Heart right ventricle (tissue), 16 donors: ENCODE results near the gene ARRDC4. TPM values are rescaled to one million over a fixed set of nuclear protein-coding genes. Genes with fewer than 3 reads are reported as not detected.

Source experiments
- ATAC-seq, 8 donors: fragments of 200-7000 bp; cut with Tn5 transposase; one replicate each; pipeline ENCODE4 v1.9.1; 2020; ENCODE audit warnings: mild to moderate bottlenecking in 8 of 8, moderate library complexity in 8 of 8, moderate number of reproducible peaks in 1 of 8
- DNase-seq, 2 donors: peaks; one replicate each; pipeline ENCODE4 v3.0.0-alpha.2; 2020
- H3K27ac ChIP-seq, 10 donors: fragments of 200-600 bp; sonication (generic) in 2 of 10; one replicate each; pipeline versions ENCODE4 v1.5.0 to v1.8.0; 2020 to 2022; ENCODE audit warnings: mild to moderate bottlenecking in 3 of 10
- H3K27me3 ChIP-seq, 7 donors: fragments of 200-600 bp; one replicate each; pipeline ENCODE4 v1.8.0; 2021 to 2022; ENCODE audit warnings: mild to moderate bottlenecking in 2 of 7
- H3K36me3 ChIP-seq, 9 donors: fragments of 200-600 bp; sonication (generic) in 1 of 9; one replicate each; pipeline versions ENCODE4 v1.5.0 to v1.8.0; 2020 to 2022; ENCODE audit warnings: mild to moderate bottlenecking in 2 of 9
- H3K4me1 ChIP-seq, 9 donors: fragments of 200-600 bp; sonication (generic) in 1 of 9; one replicate each; pipeline versions ENCODE4 v1.5.0 to v1.8.0; 2020 to 2022; ENCODE audit warnings: mild to moderate bottlenecking in 4 of 9
- H3K4me3 ChIP-seq, 10 donors: fragments of 200-600 bp; sonication (generic) in 2 of 10; one replicate each; pipeline versions ENCODE4 v1.5.0 to v1.8.0; 2020 to 2022; ENCODE audit warnings: mild to moderate bottlenecking in 7 of 10, moderate library complexity in 2 of 10
- H3K9me3 ChIP-seq, 11 donors: fragments of 200-600 bp in 10 of 11; sonication (generic) in 2 of 11; one replicate each; pipeline versions ENCODE4 v1.5.0 to v1.8.0; 2013 to 2022; ENCODE audit warnings: mild to moderate bottlenecking in 2 of 11, control low read depth in 1 of 11, moderate library complexity in 1 of 11
- CTCF ChIP-seq, 9 donors: fragments of 200-600 bp; sonication (generic) in 2 of 9; IDR thresholded peaks; one replicate each; pipeline versions ENCODE4 v1.5.0 to v1.8.0; 2021 to 2022; ENCODE audit warnings: antibody characterized with exemption in 9 of 9, mild to moderate bottlenecking in 5 of 9, moderate library complexity in 1 of 9
- WGBS, 2 donors: extraction: QIAGEN DNeasy Blood & Tissue Kit; methylation state at CpG; one replicate each; pipeline ENCODE4 v1.1.7; 2013; ENCODE audit warnings: inconsistent platforms in 1 of 2; 5-methylcytosine and 5-hydroxymethylcytosine counted together
- intact Hi-C, 10 donors: fragments of 100-400 bp; cut with DNase I; formaldehyde crosslinking; loops; one replicate each; pipeline versions ENCODE4 v1.11.1 to v1.14.2; 2022
- polyA plus RNA-seq, 2 donors: library from polyadenylated mRNA; stranded (reverse); fragments of 200-250 nt; gene quantifications; one replicate each; pipeline ENCODE4 v1.2.3, GENCODE V29; 2013
- total RNA-seq, 10 donors: library from RNA; stranded (reverse); fragmentation: NEBNext Ultra II Directional in 3 of 10; extraction: Animal tissue kit (Norgen Biotek cat#: 25700) in 3 of 10; gene quantifications; one replicate each; pipeline versions ENCODE4 v1.2.1 to v1.2.4, GENCODE V29; 2021 to 2023
- donor health status: Arrhythmogenic right ventricular cardiomyopathy.
- donor health status: ischemic (EF 13 %, LVEDD 7.1; RV severe dilation, severe dysfunction).
- donor health status: healthy with polysubstance abuse.
- donor health status: DM: no; HTN: yes; CAD: no.
- donor health status: DM: no; HTN: no; CAD: no.
- donor health status: ischemic (EF 25% LVEDD 6.9; RV normal size, moderate dysfunction).
- donor health status: ischemic (EF 25% LVEDD 5.7; RV mildly dilated, moderate dysfunction).
- donor health status: healthy.
- donor health status: DM: yes; HTN: yes; CAD: no.
- donor health status: Ischemic cardiomyopathy.
- donor health status: ischemic (EF 35%, LVEDD 5.7; RV mildly dilated, moderate dysfunction).
- donor health status: nonischemic (EF 11% LVEDD 7.7; RV severe dilation, severe dysfunction).
- donor health status: DM: yes; HTN: yes; CAD: no.
- donor health status: PGD.
- donor health status: ischemic (EF 29% LVEDD 5.4; RV normal size, mild dysfunction).
- donor health status: nonischemic (EF 23%, LVEDD 6.1; RV moderate dilation, normal function).

Gene ARRDC4
- total and polyA plus RNA-seq, 12 donors = 8.2 to 26.4 (median 14.5) TPM

- no peak overlapping the region for H3K4me3 ChIP-seq
- WGBS, 2 donors = 86 to 91% methylated on average over 4 of the region's 4 CpGs
- DNase-seq (no peak), ATAC-seq (no peak)
- peaks cover 0 to 35% (median 16%) of the 10 kb centered on the region in 11 donors for H3K9me3 ChIP-seq
- no peak for TF ChIP-seq CTCF (IDR thresholded peaks at IDR 0.05)
- intact Hi-C loops = loop anchor here in 1 of 10 donors (10.0 kb wide), 1 partner anchor 63 kb away; no protein-coding TSS in a partner anchor
- H3K36me3 ChIP-seq = no peaks in the 10 kb centered on the region
- H3K4me1 ChIP-seq = no peaks in the 10 kb centered on the region
- no peak overlapping the region for H3K27ac ChIP-seq
- H3K27me3 ChIP-seq = peaks cover 0 to 12% (median 0%) of the 10 kb centered on the region in 7 donors
Measured at GRCh38 chr15:97921296-97921865, 39.1 kb upstream of the ARRDC4 start.

- 68 to 74% methylated on average over 6 of the region's 6 CpGs for WGBS, 2 donors
- Histone ChIP-seq H3K4me1 (no peaks in the 10 kb centered on the region), H3K36me3 (no peaks in the 10 kb centered on the region), H3K27ac (no peak overlapping the region), H3K9me3 (peaks cover 0 to 20% (median 7%) of the 10 kb centered on the region in 11 donors), H3K4me3 (no peak overlapping the region), H3K27me3 (peaks cover 0 to 6% (median 0%) of the 10 kb centered on the region in 7 donors)
- intact Hi-C loops = loop anchor here in 1 of 10 donors (10.0 kb wide), 1 partner anchor 55 kb away; no protein-coding TSS in a partner anchor
- DNase-seq (peak in 1 of 2 donors; percentile 29), ATAC-seq (peak in 7 of 8 donors; percentile 33 to 75 (median 61))
- no peak for TF ChIP-seq CTCF (IDR thresholded peaks at IDR 0.05)
Measured at GRCh38 chr15:97929456-97930229, 30.9 kb upstream of the ARRDC4 start.

GRCh38 chr15:97930230-97930629 lies 30.3 kb upstream of the ARRDC4 start:
- intact Hi-C loops = no loop called here
- H3K9me3 ChIP-seq = peaks cover 0 to 14% (median 1%) of the 10 kb centered on the region in 11 donors
- H3K27me3 ChIP-seq = peaks cover 0 to 6% (median 0%) of the 10 kb centered on the region in 7 donors
- DNase-seq (no peak), ATAC-seq (no peak)
- no peaks in the 10 kb centered on the region for H3K36me3 ChIP-seq
- no peak for TF ChIP-seq CTCF (IDR thresholded peaks at IDR 0.05)
- no peak overlapping the region for H3K27ac ChIP-seq
- no peak overlapping the region for H3K4me3 ChIP-seq
- no peaks in the 10 kb centered on the region for H3K4me1 ChIP-seq

GRCh38 chr15:97931314-97931713 lies 29.2 kb upstream of the ARRDC4 start:
- no peak for ATAC-seq
- H3K4me3 ChIP-seq = no peak overlapping the region
- TF ChIP-seq CTCF (IDR thresholded peaks at IDR 0.05) = no peak
- H3K36me3 ChIP-seq = no peaks in the 10 kb centered on the region
- H3K27me3 ChIP-seq = peaks cover 0 to 6% (median 0%) of the 10 kb centered on the region in 7 donors
- H3K27ac ChIP-seq = no peak overlapping the region
- no peak for DNase-seq
- no peaks in the 10 kb centered on the region for H3K4me1 ChIP-seq
- intact Hi-C loops = no loop called here
- WGBS, 2 donors = 85 to 88% methylated on average over 1 of the region's 1 CpG
- peaks cover 0 to 24% (median 8%) of the 10 kb centered on the region in 11 donors for H3K9me3 ChIP-seq
